GM10847 (cell line): ENCODE data around the gene PKMYT1.

Experiments
- POLR2A ChIP-seq: IDR thresholded peaks from 2 replicates; pipeline ENCODE4 v1.6.1; 2011; ENCODE audit not compliant: insufficient read length; ENCODE audit errors: extremely low read depth

PKMYT1 gene

DNA sequence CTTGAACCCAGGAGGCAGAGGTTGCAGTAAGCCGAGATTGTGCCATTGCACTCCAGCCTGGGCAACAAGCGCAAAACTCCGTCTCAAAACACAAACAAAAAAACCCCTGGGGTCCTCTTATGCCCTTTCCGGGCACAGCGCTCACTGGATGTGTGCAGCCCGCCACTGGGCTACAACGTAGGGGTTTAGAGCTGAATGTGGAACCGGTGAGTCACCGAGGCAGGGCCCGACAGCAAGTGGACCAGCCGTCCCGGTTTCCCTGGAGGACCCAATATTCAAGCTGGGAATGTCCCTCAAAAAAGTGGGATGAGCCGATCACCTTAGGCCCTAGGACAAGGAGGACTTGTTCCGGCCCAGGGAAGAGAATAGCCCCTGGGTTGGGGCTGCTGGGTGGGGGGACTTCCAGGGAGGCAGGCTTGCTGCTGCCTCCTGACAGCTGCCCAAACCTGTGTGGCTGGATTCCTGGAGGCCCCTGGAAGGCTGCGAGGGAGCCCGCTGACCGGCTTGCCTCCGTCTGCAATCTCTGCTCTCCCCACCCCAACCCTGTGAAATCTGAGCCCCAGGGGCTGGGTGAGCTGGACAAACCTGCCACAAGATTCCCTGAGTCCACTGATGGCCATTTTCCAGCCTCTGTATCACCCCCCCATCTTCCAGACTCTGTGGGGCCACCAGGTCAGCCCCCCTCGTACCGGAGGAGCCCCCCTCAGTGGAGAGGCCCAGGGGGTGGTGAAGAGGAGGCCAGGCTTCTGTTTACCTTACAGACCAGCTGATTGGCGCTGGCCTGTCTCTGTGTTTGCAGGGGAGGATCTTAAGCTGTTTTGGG, 29.5 kb upstream of the PKMYT1 start:
- no peak for TF ChIP-seq POLR2A

DNA sequence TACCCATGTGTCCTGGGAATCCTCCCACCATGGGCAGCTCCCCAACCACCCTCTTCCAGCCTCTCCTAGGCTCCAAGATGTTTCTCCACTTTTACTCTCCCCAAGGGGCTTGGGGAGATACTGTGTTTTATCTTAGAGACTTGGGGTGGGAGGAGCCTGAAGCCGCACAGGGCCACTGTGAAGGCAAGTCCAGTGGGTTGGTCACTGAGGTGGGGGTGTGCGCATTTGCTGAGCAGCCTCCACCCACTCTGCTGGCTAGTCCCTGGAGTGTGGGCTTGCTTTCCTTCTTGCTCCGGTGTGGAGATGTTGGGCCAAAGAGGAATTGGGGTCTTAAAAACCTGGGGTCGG, 28.4 kb upstream of the PKMYT1 start:
- TF ChIP-seq POLR2A: no peak

DNA sequence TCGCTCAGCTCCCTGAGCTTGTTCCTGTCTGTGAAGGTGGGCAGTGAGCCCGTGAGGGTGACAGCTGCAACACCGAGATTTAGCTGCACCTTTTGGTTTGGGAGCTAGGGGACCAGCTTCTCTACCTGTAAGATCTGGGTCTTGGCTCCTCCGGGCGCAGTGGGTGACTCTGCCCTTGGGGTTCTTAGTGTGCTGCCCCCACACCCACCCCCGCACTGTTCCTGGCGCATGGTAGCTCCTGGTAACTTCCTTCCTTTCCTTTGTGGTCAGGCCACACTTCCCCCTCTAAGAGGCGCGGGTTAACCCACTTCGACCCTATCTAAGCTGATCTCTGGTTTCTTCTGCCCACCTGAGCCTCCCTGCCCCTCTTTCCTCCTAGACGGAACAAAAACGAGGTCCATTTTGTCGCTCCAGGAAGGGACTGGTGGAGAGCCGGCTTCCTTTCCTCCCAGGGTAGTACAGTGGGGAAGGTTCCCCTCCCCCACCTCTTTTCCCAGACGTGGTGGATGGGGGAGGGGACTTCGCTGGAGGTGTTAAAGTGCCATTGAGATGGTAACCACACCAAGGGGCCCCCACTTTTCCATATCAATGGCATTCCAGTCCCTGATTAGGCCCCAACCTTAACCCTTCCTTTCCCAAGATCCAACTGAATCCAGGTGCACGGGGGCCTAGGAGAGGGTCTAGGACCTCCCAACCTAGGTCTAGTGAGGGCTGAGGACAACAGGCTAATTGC, 27.9 kb upstream of the PKMYT1 start:
- no peak for TF ChIP-seq POLR2A

DNA sequence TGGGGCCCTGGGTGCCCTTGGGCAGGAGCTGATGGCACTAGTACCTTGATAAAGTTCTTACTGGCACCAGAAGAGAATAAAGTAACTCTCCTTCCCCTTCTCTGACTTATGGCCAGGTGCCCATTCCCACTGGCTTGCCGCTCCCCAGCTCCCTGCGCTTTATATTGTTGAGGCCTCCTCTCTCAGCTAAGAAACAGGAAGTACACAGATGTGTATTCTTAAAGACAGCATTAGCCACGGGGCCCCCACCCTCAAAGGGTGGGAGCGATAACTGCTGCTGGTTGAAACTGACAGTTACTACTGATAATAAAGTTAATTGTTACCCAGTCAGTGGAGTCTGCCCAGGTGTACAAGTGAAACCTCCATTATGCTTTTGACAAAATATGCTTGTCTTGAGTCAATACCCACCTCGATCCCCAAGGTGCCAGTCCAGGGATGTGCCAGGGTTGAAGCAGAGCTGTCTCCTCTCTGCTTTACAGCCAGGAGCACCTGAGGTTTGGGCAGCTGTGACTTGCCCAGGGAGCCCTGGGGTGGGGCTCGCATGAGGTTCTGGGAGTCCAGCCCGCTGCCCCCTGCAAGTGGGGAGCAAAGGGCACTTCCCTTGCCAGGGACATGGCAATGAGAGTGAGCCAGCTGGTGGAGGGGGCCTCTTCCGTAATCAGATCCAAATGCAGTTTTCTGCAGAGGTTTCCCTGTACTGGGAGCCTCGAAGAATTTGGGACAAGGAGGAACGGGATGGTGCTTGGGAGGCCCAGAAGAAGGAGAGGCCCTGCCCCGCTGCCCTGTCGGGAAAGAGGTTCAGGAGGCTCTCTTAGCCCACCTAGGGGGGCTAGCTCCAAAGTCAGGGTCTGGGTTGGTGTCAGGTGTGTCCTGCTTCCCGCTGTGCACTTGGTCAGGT, 27.1 kb upstream of the PKMYT1 start:
- no peak for TF ChIP-seq POLR2A

DNA sequence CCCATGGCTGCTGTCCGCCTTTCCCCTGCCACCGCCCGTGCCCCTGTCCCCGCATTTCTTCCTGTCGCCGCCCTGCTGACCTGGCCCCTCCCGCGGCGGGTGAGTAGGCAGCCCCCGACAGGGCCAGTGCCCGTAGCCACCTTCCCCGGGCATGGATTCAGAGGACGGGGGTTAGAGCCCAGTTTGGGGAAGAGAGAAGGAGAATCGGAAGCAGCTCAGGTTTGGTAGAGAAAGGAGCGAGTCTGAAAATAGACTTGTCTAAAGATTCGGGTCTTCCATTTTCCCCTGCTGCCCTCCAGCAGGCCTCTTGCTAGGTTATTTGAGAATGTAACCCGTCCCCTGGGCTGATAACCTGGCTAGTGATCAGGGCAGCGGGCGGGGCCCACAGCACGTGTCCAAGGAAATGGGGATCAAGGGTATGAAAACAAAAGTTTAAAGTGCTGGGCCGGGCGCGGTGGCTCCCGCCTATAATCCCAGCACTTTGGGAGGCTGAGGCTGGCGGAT, 24.6 kb upstream of the PKMYT1 start:
- TF ChIP-seq POLR2A: no peak

DNA sequence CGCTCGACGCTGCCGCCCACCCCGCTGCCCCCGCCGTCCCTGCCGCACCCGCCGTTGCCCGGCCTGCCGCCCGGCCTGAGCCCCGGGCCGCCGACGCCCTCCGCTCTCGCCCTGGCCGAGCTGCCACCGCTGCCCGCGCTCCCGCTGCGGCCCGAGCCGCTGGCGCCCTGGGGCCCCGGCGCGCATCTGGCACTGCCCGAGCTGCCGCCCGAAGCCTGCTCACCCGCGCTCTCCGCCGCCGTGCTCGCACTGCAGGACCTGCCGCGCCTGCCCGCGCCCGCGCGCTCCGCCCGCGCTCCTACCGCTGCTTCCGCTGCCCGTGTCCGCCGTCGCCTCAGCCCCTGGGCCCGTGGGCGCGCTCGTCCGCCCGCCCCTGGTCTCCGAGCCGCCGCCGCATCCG, 24.1 kb upstream of the PKMYT1 start:
- TF ChIP-seq POLR2A: no peak

DNA sequence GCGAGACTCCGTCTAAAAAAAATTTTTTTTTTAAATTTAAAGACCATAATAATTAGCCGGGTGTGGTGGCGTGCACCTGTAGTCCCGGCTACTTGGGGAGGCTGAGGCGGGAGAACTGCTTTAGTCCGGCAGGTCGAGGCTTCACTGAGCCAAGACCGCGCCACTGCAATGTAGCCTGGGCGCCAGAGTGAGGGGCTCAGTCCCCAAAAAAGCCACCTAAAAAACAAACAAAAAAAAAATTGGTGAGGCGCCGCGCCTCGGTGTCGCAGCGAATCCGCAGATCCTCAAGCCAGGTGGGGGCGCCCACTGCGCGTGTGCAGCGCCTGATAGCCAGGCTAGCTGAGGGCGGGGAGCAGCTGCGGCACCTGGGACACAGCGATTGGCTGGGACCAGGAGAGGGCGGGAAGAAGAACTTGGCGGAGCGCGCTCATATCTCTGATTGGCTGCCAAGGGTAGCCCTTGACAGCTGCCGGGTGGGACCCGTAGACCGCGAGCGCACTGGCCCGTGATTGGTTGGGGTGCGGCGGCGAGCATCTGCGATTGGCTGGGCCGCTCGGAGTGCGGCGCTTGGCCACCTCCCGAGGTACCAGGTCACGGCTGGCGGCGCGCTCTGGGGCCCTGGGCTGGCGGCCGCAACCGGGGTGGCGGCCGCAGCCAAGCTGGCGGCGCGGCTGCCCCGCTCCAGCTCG, 23.5 kb upstream of the PKMYT1 start:
- TF ChIP-seq POLR2A: no peak

DNA sequence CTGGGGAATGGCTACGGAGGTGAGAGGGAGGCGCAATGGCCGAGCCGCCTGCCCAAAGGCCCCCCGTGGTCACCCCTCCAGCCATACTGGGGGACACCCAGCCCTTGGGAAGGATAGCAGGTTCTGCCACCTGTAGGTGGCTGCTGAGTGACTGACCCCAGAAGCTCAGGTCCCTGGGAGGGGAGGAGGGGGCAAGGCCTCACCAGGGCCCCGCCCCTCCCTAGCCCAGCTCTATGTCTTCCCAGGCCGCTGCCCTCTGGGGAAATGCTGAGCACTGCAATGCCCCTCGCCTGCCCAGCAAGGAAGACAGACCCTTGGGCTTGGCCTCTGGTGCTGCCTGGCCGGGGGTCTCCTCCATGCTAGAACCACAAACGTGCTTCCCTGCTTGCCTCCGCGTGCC, 21.1 kb upstream of the PKMYT1 start:
- TF ChIP-seq POLR2A: no peak

DNA sequence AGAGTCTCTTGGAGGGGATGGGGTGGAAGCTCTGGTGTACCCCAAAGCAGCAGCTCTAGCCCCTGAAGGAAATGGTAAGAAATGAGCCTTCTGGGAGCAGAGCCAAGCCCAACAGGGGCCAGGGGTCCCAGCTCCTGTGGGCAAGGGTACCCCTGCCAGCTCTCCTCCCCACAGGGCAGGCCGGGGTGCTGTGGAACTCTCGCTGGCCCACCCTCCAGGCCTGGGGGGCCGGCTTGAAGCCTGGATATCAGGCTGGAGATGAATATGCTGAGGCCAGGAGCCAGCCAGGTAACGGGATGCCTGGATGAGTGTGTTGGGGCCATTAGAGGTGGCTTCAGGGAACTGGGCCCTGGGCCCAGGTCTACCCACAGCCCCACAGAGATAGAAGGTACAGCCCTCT, 20.3 kb upstream of the PKMYT1 start:
- TF ChIP-seq POLR2A: no peak

DNA sequence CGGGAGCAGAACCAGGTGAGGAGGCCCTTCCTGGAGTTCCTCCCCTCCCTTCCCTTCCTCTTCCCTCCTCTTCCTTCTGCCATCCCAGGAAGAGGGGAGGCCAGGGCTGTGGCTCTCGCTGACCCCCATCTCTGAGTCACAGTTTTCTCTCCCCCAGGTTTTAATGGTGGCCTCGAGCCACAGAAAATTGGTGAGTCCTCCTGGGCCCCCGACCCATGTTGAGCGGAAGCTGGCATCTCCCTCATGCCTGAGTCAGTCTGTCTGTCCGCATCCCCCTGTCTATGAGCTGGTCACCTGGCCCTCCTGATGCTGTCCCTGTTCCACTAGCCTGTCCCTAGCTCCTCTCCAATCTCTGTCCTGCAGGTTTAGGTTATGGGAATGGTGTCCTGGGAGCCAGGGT, 19.7 kb upstream of the PKMYT1 start:
- no peak for TF ChIP-seq POLR2A

DNA sequence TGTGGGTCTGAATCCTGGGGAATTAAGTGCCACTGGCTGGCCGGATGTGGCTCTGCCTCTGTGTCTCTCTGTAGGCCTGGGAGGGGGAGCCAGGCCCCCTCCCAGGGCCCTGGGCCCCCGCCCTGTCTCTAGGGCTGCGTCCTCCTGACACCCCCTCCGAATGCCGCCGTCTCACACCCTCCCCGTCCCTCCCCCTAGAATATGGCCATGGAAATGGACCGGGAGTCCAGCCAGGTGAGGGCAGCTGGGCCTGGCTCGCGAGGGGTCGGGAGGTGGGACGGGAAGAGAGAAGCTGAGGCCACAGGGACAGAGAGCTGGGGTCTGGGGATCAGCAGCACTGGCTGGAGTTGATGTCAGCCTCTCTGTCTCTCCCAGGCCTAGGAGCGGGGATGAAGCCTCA, 16.1 kb upstream of the PKMYT1 start:
- no peak for TF ChIP-seq POLR2A

DNA sequence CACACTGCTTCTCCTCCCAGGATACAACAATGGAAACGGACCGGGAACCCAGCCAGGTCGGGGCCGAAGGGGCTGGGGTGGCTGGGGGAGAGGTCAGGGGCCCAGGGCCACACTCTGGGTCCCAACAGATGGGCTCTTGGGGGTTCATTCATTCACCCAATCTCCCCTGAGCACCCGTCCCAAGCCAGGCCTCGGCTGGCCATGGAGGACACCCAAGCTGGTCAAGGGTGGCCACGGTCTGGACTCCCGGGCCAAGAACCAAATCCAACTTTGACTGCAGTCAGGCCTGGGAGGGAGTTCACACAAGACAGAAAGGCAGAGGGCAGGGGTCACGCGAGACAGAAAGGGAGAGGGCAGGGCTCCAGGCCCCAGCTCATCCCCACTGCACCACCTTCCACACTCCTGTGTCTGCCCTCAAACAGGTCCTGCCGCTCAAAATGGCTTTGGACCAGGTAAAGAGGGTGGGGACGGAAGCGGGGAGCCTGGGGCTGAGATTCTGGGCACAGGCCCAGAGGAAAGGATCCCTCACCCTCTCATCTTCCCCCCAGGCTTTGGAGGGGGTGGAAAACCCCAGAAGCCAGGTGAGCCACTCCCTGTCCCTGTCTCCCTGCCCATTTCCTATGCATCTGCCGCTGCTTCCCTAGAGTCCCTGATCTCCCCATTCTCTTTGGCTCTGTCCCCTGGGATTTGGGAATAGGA, 12.3 kb upstream of the PKMYT1 start:
- TF ChIP-seq POLR2A: no peak

DNA sequence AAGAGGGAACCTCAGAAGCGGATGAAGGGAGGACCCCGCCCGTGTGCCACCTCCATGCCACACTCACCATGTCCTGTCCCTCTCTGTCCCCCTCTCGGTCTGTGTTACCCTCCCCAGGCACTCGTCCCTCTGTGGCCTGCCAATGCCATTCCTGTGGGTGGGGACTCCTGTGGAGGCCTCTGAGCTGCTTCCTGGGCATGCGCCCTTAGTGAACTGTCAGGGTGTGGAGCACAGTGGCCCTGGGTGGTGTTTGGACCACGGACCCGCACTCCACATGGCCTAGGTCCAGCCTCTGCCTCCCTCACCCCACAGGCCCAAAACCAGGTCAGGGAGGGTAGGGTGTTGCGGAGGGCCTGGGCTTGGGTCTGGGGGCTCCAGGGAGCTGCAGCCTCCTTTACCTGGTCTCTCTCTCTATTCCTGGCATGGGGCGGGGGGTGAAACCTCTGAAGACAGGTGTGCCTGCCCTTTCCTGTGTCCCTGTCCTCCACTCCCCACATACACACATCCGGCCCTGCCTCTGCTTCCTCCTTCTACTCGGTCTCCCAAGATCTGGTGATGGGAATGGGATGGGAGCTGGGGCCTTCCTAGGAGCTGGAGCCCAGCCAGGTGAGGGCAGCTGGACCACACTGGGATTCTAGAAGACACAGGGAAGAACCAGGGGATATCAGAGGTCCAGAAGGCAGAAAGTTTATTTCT, 11.5 kb upstream of the PKMYT1 start:
- TF ChIP-seq POLR2A: no peak

DNA sequence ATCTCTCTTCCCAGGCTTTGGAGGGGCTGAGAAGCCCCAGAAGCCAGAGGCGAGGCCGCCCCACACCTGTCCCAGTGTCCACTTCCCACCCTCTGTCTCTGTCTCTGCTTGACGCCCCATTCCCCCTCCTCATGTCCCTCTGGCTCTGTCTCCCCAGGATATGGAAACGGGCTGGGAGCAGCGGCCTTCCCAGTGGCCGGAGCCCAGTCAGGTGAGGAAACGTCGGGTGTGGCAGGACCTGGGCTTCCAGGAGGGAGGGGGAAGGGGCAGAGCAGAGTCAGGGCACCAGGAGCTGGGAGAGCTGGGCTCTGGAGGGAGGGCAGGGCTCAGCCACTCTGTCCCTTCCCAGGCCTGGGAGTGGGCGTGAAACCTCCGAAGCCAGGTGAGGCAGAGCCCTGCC, 10.6 kb upstream of the PKMYT1 start:
- no peak for TF ChIP-seq POLR2A

DNA sequence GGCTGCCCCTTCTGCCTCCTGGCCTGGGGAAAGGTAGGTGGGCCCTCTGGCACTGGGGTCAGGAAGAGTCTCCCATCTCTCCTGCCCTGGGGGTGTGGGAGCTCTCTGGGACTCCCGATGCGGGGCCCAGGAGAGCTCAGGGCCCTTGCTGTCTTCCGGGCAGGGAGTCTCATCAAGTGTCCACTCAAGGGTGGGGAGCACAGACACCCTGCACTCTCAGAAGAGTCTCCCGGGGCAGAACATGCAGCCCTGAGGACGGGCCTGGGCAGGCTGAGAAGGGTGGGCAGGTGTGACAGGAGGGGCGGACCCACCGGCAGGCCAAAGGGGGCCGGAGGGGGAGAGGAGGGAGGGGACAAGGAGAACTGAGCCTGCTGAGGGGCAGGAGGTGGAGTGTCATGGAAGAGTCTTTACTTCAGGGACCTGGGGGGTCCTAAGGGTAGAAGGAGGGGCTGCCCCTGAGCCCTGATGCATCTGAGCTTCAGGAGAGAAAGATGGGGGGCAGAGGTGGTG, 8.4 kb upstream of the PKMYT1 start:
- TF ChIP-seq POLR2A: no peak
